Activated B cell treated with CpG ODN at 0.5 μM for 24 hours (primary cell): ENCODE results near the gene GATAD2A. TPM values are rescaled to one million over a fixed set of nuclear protein-coding genes. Genes with fewer than 3 reads are reported as not detected.

Experiments
- ATAC-seq: fragments of 200-7000 bp; cut with Tn5 transposase; one replicate; pipeline ENCODE4 v1.10.0; 2021; ENCODE audit warnings: low read depth, mild to moderate bottlenecking, moderate library complexity
- CTCF ChIA-PET: fragments of 350-600 bp; sonication (Branson Sonifier 250); formaldehyde crosslinking; loops from one replicate; lab custom pipeline; 2021; ENCODE audit warnings: antibody characterized with exemption; lab: Charles Lee
- POLR2A ChIA-PET: fragments of 350-600 bp; sonication (Branson Sonifier 250); formaldehyde crosslinking; loops from one replicate; lab custom pipeline; 2021; ENCODE audit warnings: antibody characterized with exemption; lab: Charles Lee
- DNase-seq: peaks from one replicate; pipeline ENCODE4 v3.0.0; 2022
- H3K27ac Mint-ChIP-seq: one replicate; pipeline ENCODE4 v1.8.0; 2020; ENCODE audit warnings: mixed read lengths
- H3K27me3 Mint-ChIP-seq: one replicate; pipeline ENCODE4 v1.8.0; 2021; ENCODE audit warnings: mixed read lengths
- H3K36me3 Mint-ChIP-seq: one replicate; pipeline ENCODE4 v1.8.0; 2021; ENCODE audit warnings: low read depth, mixed read lengths
- H3K4me1 Mint-ChIP-seq: one replicate; pipeline ENCODE4 v1.8.0; 2021; ENCODE audit warnings: mixed read lengths
- H3K4me3 Mint-ChIP-seq: one replicate; pipeline ENCODE4 v1.8.0; 2020; ENCODE audit warnings: mild to moderate bottlenecking, mixed read lengths
- H3K9me3 Mint-ChIP-seq: one replicate; pipeline ENCODE4 v1.8.0; 2020; ENCODE audit warnings: mixed read lengths
- intact Hi-C: fragments of 100-400 bp; cut with micrococcal nuclease; formaldehyde crosslinking; loops from one replicate; pipeline ENCODE4 v1.15.1; 2024
- total RNA-seq: library from RNA; stranded (reverse); gene quantifications from 2 replicates; pipeline ENCODE4 v1.2.3, GENCODE V29; 2022
- TF ChIP-seq, protein P1 (sequence below): fragments of 200-600 bp; IDR thresholded peaks from one replicate; pipeline ENCODE4 v1.8.0; 2022; ENCODE audit warnings: antibody characterized with exemption, mild to moderate bottlenecking

The GATAD2A gene
- total RNA-seq, 1 donor from 2014 or later, result 116 TPM

DNA sequence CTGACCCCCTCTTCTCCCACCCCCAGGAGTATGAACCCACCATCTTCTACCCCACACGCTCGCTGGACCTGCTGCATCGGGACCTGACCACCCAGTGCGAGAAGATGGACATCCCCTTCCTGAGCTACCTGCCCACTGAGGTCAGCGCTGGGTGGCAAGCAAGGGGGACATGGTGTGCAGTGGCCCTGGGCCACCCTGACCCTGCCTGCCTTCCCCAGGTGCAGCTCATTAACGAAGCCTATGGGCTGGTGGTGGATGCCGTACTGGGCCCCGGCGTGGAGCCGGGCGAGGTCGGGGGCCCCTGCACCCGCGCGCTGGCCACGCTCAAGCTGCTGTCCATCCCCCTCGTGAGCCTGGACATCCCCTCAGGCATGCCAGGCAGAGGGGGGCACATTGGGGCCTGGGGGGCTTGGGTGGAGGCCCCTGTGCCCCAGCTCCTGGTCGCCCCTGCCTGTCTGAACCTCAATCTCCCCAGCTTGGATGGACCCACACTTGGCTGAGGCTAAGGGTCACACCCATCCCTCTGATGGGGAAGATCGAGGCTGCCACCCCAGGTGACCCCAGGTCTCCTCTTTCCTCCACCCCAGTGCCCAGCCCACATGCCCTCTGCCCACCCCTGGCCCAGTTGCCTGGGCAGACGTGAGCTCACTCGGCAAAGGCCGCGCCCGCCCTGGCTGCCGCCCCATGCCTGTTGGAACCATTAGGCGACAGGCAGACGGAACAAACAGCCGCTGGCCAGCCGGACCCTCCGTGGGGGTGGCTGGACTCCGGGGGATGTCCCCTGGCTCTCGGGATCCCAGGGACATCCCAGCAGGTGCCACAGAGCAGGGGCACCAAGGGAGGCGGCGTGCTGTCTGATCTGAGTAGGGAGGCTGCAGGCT lies 130.1 kb downstream of the GATAD2A start:
- CTCF ChIA-PET, result no interaction called here
- Mint-ChIP-seq H3K27ac (no peak overlapping the region), H3K27me3 (peaks cover 11% of the 10 kb centered on the region), H3K4me1 (peaks cover 25% of the 10 kb centered on the region), H3K36me3 (peaks cover 9% of the 10 kb centered on the region), H3K4me3 (no peak overlapping the region), H3K9me3 (no peaks in the 10 kb centered on the region)
- TF ChIP-seq, protein P1, sequence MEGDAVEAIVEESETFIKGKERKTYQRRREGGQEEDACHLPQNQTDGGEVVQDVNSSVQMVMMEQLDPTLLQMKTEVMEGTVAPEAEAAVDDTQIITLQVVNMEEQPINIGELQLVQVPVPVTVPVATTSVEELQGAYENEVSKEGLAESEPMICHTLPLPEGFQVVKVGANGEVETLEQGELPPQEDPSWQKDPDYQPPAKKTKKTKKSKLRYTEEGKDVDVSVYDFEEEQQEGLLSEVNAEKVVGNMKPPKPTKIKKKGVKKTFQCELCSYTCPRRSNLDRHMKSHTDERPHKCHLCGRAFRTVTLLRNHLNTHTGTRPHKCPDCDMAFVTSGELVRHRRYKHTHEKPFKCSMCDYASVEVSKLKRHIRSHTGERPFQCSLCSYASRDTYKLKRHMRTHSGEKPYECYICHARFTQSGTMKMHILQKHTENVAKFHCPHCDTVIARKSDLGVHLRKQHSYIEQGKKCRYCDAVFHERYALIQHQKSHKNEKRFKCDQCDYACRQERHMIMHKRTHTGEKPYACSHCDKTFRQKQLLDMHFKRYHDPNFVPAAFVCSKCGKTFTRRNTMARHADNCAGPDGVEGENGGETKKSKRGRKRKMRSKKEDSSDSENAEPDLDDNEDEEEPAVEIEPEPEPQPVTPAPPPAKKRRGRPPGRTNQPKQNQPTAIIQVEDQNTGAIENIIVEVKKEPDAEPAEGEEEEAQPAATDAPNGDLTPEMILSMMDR, result no peak
- POLR2A ChIA-PET, result no interaction called here
- DNase-seq (no peak), ATAC-seq (no peak)
- intact Hi-C loops, result no loop called here

DNA sequence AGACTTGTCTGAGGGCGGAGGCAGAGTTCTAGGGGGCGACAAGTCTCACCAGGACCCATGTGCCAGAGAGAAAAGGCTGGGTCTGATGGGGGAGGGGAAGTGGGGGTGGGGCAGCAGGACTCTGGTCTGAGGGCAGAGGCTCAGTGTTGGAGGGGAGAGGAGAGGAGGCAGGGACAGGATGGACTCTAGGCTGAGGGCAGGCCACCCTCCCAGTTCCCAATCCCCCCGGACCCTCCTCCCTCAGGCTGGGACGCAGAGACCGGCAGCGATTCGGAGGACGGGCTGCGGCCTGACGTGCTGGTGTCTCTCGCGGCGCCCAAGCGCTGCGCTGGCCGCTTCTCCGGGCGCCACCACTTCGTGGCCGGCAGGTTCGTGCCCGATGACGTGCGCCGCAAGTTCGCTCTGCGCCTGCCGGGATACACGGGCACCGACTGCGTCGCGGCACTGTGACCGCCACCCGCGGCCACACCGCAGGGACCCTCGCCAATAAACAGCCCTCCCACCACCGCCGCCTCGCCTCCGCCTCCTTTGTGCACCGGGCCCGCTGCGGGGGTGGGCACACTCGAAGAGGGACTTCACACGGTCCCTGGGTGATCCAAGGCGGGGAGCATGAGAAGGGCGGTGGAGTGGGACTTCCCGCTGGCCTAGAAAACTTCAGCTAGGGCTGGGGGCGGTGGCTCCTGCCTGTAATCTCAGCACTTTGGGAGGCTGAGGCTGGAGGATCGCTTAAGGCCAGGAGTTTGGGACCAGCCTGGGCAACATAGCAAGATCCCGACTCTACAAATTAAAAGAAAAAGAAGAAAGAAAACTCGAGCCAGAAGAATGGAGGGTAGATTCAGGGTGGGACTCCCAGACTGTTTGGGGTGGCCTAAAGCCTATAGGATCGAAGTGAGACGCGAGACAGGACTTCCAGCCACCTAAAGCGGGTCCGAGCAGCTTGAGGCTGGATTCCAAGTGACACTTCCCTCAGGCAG lies 131.9 kb downstream of the GATAD2A start:
- ATAC-seq (no peak), DNase-seq (no peak)
- peak overlapping the region; percentile 48 for H3K4me3 Mint-ChIP-seq
- H3K9me3 Mint-ChIP-seq, result no peaks in the 10 kb centered on the region
- ChIA-PET CTCF (interaction anchor here (2.0 kb wide), 1 partner anchor 107 kb away, joined by 5 read pairs; the partner anchor contains the start of gene GMIP), POLR2A (no interaction called here)
- TF ChIP-seq, protein P1, result no peak
- H3K27me3 Mint-ChIP-seq, result peaks cover 15% of the 10 kb centered on the region
- H3K27ac Mint-ChIP-seq, result no peak overlapping the region
- no peaks in the 10 kb centered on the region for H3K36me3 Mint-ChIP-seq
- peaks cover 30% of the 10 kb centered on the region for H3K4me1 Mint-ChIP-seq
- intact Hi-C loops, result no loop called here

DNA sequence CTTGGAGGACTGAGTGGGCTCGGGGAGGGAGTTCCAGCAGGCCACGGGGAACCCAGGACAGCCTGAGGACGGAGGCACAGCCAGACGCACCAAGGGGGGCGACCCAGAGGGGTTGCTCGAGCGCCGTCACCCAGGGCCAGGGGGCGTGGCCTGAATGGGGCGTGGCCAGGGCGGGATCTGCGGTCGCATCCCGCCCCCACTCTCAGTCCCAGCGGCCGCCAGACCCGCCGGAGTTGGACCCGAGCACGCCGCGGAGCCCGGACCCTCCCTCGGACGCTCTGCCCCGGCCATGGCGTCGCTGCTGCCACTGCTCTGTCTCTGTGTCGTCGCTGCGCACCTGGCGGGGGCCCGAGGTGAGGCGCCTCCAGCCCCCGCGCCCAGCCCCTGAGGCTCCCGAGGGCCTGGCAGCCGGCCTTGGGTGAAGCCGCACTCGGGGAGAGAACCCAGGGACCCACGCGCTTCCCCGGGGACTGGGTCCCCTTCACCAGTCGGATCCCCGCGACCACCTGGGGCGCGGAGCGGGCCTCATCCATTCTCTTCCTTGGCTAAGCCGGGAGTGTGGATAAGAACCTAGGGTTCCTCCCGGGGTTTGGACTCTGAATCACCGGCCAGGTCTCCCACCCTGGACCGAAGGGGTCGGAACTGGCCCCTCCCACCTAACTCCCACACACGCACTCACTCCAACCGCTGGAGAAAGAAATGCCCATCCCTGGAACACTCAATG lies 132.7 kb downstream of the GATAD2A start, which contains the start of gene CILP2:
CILP2 (plus strand) TSS at position 205 of the 724 bp plus-strand sequence; CDS start at position 290, 85 bp downstream.
- ChIA-PET CTCF (interaction anchor here (2.0 kb wide), 1 partner anchor 106 kb away, joined by 5 read pairs; the partner anchor contains the start of gene GMIP), POLR2A (interaction anchor here (0.8 kb wide), 1 partner anchor 34 kb away, joined by 10 read pairs; no protein-coding TSS in a partner anchor)
- DNase-seq (peak; percentile 50), ATAC-seq (peak; percentile 20)
- H3K27me3 Mint-ChIP-seq, result peaks cover 18% of the 10 kb centered on the region
- H3K36me3 Mint-ChIP-seq, result no peaks in the 10 kb centered on the region
- H3K27ac Mint-ChIP-seq, result no peak within 1 kb of the TSS
- TF ChIP-seq, protein P1, result no peak
- peak within 1 kb of the TSS; percentile 49 for H3K4me3 Mint-ChIP-seq
- H3K9me3 Mint-ChIP-seq, result no peaks in the 10 kb centered on the region
- peaks cover 28% of the 10 kb centered on the region for H3K4me1 Mint-ChIP-seq
- intact Hi-C loops, result no loop called here

DNA sequence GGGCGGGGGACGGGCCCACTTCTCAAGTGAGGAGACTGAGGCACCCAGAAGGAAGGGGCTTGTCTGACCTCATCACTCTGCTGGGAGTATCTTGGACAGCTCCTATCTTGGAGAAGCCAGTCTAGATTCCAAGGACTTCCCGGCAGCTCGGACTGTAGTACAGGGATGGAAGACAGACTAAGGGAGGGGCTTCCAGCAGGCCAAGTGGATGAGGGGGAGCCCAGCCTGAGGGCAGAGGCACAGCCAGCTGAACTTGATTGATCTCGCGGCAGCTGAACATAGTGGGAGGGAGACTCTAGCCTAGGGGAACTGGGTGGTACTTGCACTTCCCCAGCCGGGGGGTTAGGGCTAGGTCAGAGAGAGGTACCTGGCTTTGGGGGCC lies 133.3 kb downstream of the GATAD2A start:
- intact Hi-C loops, result no loop called here
- no peaks in the 10 kb centered on the region for H3K9me3 Mint-ChIP-seq
- TF ChIP-seq, protein P1, result no peak
- peaks cover 28% of the 10 kb centered on the region for H3K4me1 Mint-ChIP-seq
- no peaks in the 10 kb centered on the region for H3K36me3 Mint-ChIP-seq
- peaks cover 20% of the 10 kb centered on the region for H3K27me3 Mint-ChIP-seq
- no peak overlapping the region for H3K27ac Mint-ChIP-seq
- no peak for ATAC-seq
- POLR2A ChIA-PET, result interaction anchor here (0.6 to 0.8 kb wide), 4 partner anchors 34 to 886 kb away, joined by 4 to 13 read pairs (median 7); no protein-coding TSS in a partner anchor
- CTCF ChIA-PET, result interaction anchor here (2.0 kb wide), 1 partner anchor 105 kb away, joined by 5 read pairs; the partner anchor contains the start of gene GMIP
- no peak for DNase-seq
- H3K4me3 Mint-ChIP-seq, result peak overlapping the region; percentile 49
